Mucosa of descending colon (tissue), 3 donors: ENCODE measurements around the gene UNC13C. TPM values are rescaled to one million over a fixed set of nuclear protein-coding genes. Genes with fewer than 3 reads are reported as not detected.

ENCODE experiments used
- ATAC-seq: fragments of 200-7000 bp; cut with Tn5 transposase; one replicate; pipeline ENCODE4 v1.9.1; 2020; ENCODE audit warnings: mild to moderate bottlenecking, moderate library complexity
- DNase-seq, 3 donors: peaks; one replicate each; pipeline ENCODE4 v3.0.0-alpha.2; 2020
- H3K36me3 ChIP-seq: fragments of 200-600 bp; one replicate; pipeline ENCODE4 v1.8.0; 2021; ENCODE audit warnings: low read depth, mild to moderate bottlenecking
- H3K4me1 ChIP-seq: fragments of 200-600 bp; one replicate; pipeline ENCODE4 v1.8.0; 2021; ENCODE audit warnings: low read depth, mild to moderate bottlenecking
- H3K4me3 ChIP-seq: fragments of 200-600 bp; one replicate; pipeline ENCODE4 v1.8.0; 2021; ENCODE audit warnings: mild to moderate bottlenecking
- H3K9me3 ChIP-seq: fragments of 200-600 bp; one replicate; pipeline ENCODE4 v1.8.0; 2021; ENCODE audit warnings: mild to moderate bottlenecking
- intact Hi-C, 2 donors: fragments of 100-400 bp; cut with DNase I in 1 of 2; cut with micrococcal nuclease in 1 of 2; formaldehyde crosslinking; loops; one replicate each; pipeline versions ENCODE4 v1.11.0 to v1.11.1; 2022; cut with DNase I, micrococcal nuclease
- total RNA-seq, 3 donors: library from RNA; stranded (reverse); fragmentation: NEBNext Ultra II Directional in 2 of 3; extraction: Animal tissue kit (Norgen Biotek cat#: 25700) in 2 of 3; gene quantifications; one replicate each; pipeline versions ENCODE4 v1.2.1 to v1.2.4, GENCODE V29; 2021 to 2023
- TF ChIP-seq, protein P1 (sequence below): fragments of 200-600 bp; IDR thresholded peaks from one replicate; pipeline ENCODE4 v1.8.0; 2022; ENCODE audit warnings: antibody characterized with exemption, mild to moderate bottlenecking
- donor health status: DM: no; HTN: no; CAD: no; lungs with moderate emphysema.
- donor health status: DM: no; HTN: no; CAD: no.
- donor health status: DM: no; HTN: yes; CAD: no.

Gene UNC13C
- total RNA-seq, 3 donors from 2014 or later, result 0.06 to 1.9 (median 0.12) TPM

DNA sequence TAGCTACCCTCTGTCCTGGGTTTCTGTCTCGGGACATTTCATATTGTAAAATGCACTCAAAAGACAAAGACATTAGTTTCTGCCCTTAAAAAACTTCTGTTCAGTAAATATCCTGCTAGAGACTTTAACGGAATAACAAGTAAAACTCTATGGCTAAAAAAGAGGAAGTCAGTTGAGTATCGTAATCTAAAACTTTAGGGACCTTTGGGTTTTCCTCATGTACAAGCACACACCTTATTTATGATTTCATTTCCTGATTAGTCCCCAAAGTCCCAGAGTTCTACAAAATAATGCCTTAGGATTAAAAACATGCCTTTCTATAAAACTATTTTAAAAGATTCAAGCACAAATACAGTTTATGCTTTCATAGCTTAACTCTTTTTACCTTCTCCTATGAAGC lies 585.9 kb downstream of the UNC13C start:
- TF ChIP-seq, protein P1, sequence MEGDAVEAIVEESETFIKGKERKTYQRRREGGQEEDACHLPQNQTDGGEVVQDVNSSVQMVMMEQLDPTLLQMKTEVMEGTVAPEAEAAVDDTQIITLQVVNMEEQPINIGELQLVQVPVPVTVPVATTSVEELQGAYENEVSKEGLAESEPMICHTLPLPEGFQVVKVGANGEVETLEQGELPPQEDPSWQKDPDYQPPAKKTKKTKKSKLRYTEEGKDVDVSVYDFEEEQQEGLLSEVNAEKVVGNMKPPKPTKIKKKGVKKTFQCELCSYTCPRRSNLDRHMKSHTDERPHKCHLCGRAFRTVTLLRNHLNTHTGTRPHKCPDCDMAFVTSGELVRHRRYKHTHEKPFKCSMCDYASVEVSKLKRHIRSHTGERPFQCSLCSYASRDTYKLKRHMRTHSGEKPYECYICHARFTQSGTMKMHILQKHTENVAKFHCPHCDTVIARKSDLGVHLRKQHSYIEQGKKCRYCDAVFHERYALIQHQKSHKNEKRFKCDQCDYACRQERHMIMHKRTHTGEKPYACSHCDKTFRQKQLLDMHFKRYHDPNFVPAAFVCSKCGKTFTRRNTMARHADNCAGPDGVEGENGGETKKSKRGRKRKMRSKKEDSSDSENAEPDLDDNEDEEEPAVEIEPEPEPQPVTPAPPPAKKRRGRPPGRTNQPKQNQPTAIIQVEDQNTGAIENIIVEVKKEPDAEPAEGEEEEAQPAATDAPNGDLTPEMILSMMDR, result no peak
- H3K9me3 ChIP-seq, result no peaks in the 10 kb centered on the region
- intact Hi-C loops, result no loop called here
- H3K4me1 ChIP-seq, result no peaks in the 10 kb centered on the region
- ATAC-seq (no peak), DNase-seq (no peak)
- no peak overlapping the region for H3K4me3 ChIP-seq
- H3K36me3 ChIP-seq, result no peaks in the 10 kb centered on the region

DNA sequence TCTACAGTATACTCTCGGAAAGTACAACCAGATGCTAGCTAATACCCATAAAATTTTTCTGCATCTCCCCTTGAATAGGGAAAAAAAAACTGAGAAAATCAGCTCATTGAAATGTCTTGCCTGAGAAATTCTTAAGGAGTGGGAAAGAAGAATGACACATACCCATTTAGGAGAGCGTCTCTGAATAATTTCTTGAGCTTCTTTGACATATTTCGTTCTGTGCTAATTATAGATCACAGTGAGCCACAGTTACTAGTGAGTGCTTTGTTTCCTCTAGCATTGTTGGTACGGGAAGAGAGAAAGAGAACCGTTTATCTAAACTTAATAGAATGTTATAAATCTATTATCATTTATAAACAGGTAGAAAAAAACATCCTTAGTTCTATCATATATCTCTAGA lies 588.4 kb downstream of the UNC13C start:
- TF ChIP-seq, protein P1, result no peak
- DNase-seq, result no peak
- Histone ChIP-seq H3K4me1 (no peaks in the 10 kb centered on the region), H3K9me3 (no peaks in the 10 kb centered on the region), H3K4me3 (no peak overlapping the region), H3K36me3 (no peaks in the 10 kb centered on the region)
- ATAC-seq, result no peak
- intact Hi-C loops, result no loop called here

DNA sequence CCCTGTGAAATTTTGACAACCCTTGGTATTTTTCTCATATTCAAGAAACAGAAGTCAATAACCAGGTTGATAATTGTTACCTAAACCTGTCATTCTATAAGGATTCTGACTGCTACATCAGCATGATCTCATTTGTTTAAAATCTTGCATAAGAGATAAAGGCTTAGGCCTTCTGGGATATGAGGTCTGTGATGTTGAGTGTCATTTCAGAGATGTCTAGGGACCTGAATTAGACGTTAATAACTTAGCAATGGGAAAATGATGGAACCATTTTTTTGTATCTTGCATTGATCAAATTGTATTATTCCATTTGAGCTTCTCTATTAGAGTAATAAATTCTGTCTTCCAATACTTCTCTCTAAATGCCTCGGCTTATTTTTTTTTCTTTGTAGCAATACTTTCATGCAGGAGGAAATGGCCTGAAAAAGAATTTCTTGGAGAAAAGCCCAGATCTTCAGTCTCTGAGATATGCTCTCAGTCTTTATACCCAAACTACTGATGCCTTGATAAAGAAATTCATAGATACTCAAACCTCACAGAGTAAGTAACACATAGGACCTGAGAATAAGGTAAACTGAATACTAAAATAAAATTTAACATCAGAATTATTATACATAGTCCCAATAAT lies 589.3 kb downstream of the UNC13C start:
- H3K4me1 ChIP-seq, result no peaks in the 10 kb centered on the region
- H3K36me3 ChIP-seq, result no peaks in the 10 kb centered on the region
- DNase-seq (no peak), ATAC-seq (no peak)
- no peaks in the 10 kb centered on the region for H3K9me3 ChIP-seq
- no peak overlapping the region for H3K4me3 ChIP-seq
- TF ChIP-seq, protein P1, result no peak
- intact Hi-C loops, result no loop called here

DNA sequence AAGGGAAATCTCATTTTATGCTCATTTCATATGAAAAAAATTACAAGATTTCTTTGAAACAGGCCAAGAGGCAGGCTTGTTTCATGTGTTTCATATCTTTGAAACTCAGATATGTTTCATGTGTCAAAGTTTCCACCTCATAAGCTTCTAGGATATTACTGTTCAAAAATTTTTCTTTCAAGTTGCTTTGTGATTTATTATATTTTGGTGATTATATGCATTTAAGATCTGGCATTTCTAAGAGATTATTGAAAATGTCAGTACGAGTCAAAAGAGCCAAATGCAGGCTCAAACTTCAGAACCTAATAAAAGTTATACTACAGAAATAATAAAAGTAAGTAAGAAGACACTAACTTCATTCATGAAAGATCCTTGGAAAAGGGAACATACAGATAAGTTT lies 590.1 kb downstream of the UNC13C start:
- Histone ChIP-seq H3K9me3 (no peaks in the 10 kb centered on the region), H3K4me1 (no peaks in the 10 kb centered on the region), H3K36me3 (no peaks in the 10 kb centered on the region), H3K4me3 (no peak overlapping the region)
- ATAC-seq, result no peak
- intact Hi-C loops, result no loop called here
- TF ChIP-seq, protein P1, result no peak
- no peak for DNase-seq

DNA sequence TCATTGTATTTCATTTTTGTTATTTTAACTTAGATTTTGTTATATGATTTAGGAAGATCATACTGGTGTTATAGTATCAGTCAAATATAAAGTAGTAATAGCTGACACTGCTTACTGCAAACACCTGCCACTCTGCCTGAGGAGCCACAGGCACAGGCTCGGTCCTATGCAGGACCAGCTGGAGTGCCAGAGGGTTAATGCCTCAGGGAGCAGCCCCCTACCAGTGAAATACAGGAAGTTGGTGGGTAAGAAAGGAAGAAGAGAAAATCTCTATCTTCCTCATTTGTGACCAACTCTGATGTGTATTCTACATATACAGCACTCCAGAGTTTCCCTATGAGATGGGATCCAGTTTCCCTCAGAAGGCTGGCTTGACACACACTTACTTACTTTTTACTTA lies 593.3 kb downstream of the UNC13C start:
- intact Hi-C loops, result no loop called here
- no peaks in the 10 kb centered on the region for H3K36me3 ChIP-seq
- no peaks in the 10 kb centered on the region for H3K9me3 ChIP-seq
- H3K4me3 ChIP-seq, result no peak overlapping the region
- TF ChIP-seq, protein P1, result no peak
- ATAC-seq (no peak), DNase-seq (no peak)
- H3K4me1 ChIP-seq, result no peaks in the 10 kb centered on the region

DNA sequence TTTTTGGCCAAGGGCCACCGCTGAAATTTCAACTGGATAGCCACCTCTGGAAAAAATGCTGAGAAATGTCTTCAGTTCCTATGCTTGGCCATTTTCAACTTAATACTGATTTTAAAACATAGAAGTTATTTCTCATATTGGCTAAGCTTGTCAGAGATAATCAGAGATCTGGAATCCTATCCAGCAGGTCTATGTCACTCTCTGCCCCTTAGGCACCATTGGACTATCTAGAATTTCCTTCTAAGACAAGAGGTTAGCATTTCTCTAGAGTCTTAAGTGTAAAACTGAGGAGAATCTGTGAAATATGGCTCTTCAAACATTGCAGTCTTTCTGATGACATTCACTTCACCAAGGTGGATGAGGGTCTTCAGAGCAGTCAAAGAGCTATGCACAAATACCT lies 597.3 kb downstream of the UNC13C start:
- no peak for ATAC-seq
- TF ChIP-seq, protein P1, result no peak
- no peaks in the 10 kb centered on the region for H3K9me3 ChIP-seq
- H3K4me3 ChIP-seq, result no peak overlapping the region
- H3K4me1 ChIP-seq, result no peaks in the 10 kb centered on the region
- no peak for DNase-seq
- intact Hi-C loops, result no loop called here
- no peaks in the 10 kb centered on the region for H3K36me3 ChIP-seq
